Posterior cingulate gyrus (tissue), 11 donors: Measurements from ENCODE around the gene MYCBP2.
"Not testable (repeated sequence)": the region's sequence is repeated elsewhere in the genome, so short reads cannot be mapped to it uniquely, and the experiment has no call there.

Source experiments
- DNase-seq, 10 donors: peaks; one replicate each; pipeline versions ENCODE4 v3.0.0 to v3.0.0-alpha.2; 2020 to 2021; ENCODE audit warnings: mixed read lengths in 3 of 10
- intact Hi-C: fragments of 100-400 bp; cut with DNase I; formaldehyde crosslinking; loops from one replicate; pipeline ENCODE4 v1.15.1; 2023

MYCBP2 gene

GRCh38 chr13:77338329-77338728, 11.4 kb upstream of the MYCBP2 start:
- intact Hi-C loops = no loop called here
- no peak for DNase-seq

- no peak for DNase-seq
- intact Hi-C loops = no loop called here
Observed at GRCh38 chr13:77337159-77337558, 10.3 kb upstream of the MYCBP2 start.

- intact Hi-C loops = no loop called here
- DNase-seq = no peak
Observed at GRCh38 chr13:77335543-77335942, 8.6 kb upstream of the MYCBP2 start.

- DNase-seq = peak in 1 of 10 donors; percentile 53
- intact Hi-C loops = no loop called here
Observed at GRCh38 chr13:77333594-77333993, 6.7 kb upstream of the MYCBP2 start.

DNA sequence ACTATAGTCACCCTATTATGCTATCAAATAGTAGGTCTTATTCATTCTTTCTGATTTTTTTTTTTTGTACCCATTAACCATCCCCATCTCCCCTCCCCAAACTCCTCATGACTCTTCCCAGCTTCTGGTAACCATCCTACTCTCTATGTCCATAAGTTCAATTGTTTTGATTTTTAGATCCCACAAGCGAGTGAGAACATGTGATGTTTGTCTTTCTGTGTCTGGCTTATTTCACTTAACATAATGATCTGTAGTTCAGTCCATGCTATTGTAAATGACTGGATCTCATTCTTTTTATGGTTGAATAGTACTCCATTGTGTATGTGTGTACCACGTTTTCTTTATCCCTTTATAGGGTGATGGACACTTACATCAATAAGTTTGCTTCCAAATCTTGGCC, 4.5 kb upstream of the MYCBP2 start:
- intact Hi-C loops = no loop called here
- DNase-seq = no peak

DNA sequence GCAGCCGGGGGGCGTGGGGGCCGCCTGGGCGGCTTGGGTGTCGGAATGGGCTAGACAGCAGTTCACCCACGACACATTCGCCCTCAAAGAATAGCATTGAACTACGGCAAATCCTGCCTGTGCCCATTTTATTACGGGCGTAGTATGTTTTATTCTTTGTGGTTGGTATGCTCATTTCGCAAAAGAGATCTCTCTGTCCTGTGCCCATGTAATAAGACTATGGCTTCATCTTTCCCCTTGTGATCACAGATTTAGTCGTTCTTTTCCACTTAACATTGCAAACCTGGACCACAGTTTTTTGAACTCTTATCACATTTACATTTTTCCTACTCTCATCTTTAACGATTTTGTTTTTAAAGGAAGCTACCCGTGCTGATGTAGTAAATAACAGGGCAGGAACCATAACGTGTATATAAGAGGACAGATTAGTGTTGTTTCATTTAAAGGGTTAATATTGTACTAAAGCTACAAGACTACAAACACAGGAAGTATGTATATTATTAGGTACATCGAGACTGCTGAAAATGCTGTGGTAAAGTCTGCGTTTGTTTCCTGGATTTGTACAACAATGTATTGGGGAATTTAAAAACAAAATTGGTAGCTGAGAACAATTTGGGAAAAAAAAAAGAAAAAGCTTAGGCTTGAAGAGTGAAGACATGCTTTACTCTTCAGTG, 3.2 kb upstream of the MYCBP2 start:
- DNase-seq = no peak

GRCh38 chr13:77329133-77329910, 2.4 kb upstream of the MYCBP2 start:
- intact Hi-C loops = loop anchor here (5.0 kb wide), 3 partner anchors 148 to 368 kb away; partner anchors contain the start of genes FBXL3 and SLAIN1
- peak; percentile 78 to 97 (median 84) for DNase-seq

More for the DNA sequence above, 3.2 kb upstream of the MYCBP2 start:
- intact Hi-C loops = loop anchor here (5.0 kb wide), 3 partner anchors 147 to 367 kb away; partner anchors contain the start of genes FBXL3 and SLAIN1

DNA sequence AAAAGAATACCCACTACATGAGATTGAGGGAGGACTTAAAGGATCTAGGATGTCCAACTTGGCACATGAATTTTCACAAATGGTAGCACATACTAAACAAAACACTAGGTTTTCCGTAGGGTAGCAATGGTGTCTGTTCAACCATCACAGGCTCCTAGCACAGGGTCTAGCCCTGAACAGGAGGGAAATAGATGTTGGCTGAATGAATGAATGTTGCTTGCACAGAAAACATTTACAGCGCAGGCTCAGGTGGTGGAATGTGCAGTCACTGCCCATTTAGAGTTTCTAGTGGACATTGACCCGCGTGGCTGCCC, 1.9 kb upstream of the MYCBP2 start:
- intact Hi-C loops = loop anchor here (5.0 kb wide), 3 partner anchors 149 to 369 kb away; partner anchors contain the start of genes FBXL3 and SLAIN1

GRCh38 chr13:77325371-77325980, 1.4 kb downstream of the MYCBP2 start:
- no peak for DNase-seq
- intact Hi-C loops = loop anchor here (5.0 kb wide), 3 partner anchors 152 to 372 kb away; partner anchors contain the start of genes FBXL3 and SLAIN1

More for the DNA sequence above, 1.9 kb upstream of the MYCBP2 start:
- DNase-seq = no peak

DNA sequence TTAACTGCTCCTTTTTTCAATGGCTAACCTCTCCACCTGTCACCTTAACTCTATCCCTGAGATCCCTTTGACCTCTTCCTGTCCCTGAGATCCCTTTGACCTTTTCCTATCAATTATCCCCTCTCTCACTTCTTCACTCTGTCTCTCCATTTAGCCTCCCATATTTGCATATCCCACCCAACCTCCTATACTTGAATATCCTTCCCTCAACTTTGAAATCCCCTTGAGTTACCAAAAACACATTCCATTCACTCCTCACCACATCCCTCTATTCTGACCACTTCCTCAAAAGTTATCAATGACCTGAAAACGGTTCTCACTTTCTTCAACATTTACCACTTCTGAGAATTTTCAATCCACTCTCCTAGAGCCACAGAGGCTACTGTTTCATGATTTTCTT, 3.0 kb downstream of the MYCBP2 start:
- no peak for DNase-seq
- intact Hi-C loops = no loop called here

GRCh38 chr13:77319536-77319935, 7.4 kb downstream of the MYCBP2 start:
- DNase-seq = no peak
- intact Hi-C loops = no loop called here

GRCh38 chr13:77318741-77319140, 8.2 kb downstream of the MYCBP2 start:
- intact Hi-C loops = no loop called here

GRCh38 chr13:77316430-77316829, 10.5 kb downstream of the MYCBP2 start:
- intact Hi-C loops = no loop called here

More at GRCh38 chr13:77318741-77319140, 8.2 kb downstream of the MYCBP2 start:
- DNase-seq = no peak

DNA sequence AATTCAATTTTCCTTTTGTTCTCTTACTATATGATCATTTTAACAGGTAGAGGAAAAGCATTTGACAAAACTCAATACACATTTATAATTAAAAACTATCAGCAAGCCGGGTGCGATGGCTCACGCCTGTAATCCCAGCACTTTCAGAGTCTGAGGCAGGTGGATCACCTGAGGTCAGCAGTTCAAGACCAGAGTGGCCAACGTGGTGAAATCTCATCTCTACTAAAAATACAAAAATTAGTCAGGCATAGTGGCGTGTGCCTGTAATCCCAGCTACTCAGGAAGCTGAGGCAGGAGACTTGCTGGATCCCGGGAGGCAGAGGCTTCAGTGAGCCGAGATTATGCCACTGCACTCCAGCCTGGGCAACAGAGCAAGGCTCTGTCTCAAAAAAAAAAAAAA, 11.4 kb downstream of the MYCBP2 start:
- DNase-seq, intact Hi-C loops: not testable (repeated sequence)

More at GRCh38 chr13:77316430-77316829, 10.5 kb downstream of the MYCBP2 start:
- no peak for DNase-seq

- intact Hi-C loops = no loop called here
- DNase-seq = no peak
Observed at GRCh38 chr13:77313923-77314322, 13.0 kb downstream of the MYCBP2 start.

GRCh38 chr13:77312311-77312710, 14.6 kb downstream of the MYCBP2 start:
- DNase-seq = no peak
- intact Hi-C loops = no loop called here

DNA sequence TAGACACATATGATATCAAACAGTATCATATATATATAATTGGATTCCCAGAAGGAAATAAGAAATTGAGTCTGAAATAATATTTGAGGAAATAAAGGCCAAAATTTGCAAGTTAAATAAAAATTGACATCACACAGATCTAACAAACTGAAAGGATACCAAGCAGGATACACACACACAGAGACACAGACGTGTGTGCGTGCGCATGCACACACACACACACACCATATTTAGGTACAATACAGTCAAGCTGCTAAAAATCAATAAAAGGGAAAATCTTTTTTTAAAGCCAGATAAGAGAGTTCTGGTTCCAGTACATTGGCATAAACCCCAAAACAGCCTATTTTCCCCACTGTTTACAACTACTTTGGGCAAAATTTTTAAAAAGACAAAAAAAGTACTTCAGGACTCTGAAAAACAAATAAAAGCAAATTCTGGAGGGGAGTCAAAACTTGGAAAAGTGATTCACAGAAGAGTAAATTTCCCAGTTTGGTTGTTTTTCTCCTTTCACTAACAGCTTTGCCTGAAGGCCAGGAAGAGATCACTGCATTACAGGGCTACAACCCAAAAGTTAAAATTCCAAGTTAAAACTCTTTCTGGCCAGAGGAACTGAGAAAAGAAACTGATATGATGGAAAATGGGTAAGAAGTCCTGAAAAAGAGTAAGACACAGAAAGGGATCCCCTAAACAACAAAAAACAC, 16.2 kb downstream of the MYCBP2 start:
- DNase-seq = no peak
- intact Hi-C loops = no loop called here

- no peak for DNase-seq
- intact Hi-C loops = no loop called here
Observed at GRCh38 chr13:77310161-77310560, 16.7 kb downstream of the MYCBP2 start.

DNA sequence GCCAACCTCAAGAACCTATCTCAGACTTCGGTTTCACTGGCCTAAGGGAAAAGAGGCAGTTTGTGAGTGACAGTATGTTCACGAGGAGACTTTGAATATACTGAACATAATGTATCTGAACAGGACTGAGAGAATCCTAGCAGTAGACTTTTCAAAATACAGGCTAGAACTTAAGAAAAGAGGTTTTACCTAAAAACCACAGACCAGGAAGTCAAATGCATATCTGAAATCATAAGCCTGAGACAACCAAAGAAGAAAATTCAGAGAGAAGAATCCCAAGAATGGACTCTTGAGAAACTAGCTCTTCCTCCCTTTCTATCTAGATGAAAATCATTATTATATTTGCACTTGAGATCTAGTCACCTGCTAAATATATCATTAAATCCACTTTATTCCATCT, 17.6 kb downstream of the MYCBP2 start:
- intact Hi-C loops = no loop called here
- DNase-seq = no peak

DNA sequence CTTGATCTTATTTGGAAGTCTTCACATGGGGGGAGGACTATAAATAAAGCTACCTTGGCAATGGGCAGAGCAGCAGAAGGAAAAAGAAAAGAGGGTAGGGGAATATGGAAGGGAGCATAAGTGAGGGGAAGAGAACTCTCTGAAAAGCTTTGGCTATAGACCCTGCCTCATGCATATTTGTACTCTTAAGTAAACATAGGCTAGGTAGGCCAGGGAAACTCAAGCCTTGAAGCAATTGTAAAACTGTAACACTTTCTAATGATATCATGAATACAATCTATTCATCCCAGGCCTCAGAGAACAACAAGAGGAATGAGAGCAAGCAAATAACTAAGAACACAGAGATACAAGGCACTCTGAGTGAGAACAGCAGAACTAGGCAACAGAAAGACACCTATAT, 20.4 kb downstream of the MYCBP2 start:
- intact Hi-C loops = no loop called here
- DNase-seq = no peak

- no peak for DNase-seq
- intact Hi-C loops = no loop called here
Observed at GRCh38 chr13:77305266-77305665, 21.6 kb downstream of the MYCBP2 start.
